Measurements from ENCODE around the gene GATAD2A.

GRCh38 chr19:19379527-19379926 is 25.9 kb upstream of the GATAD2A start:
- TF ChIP-seq CTCF (IDR thresholded peaks at IDR 0.05): no peak
- TF ChIP-seq POLR2A (IDR thresholded peaks at IDR 0.05): no peak
- TF ChIP-seq POLR2AphosphoS5 (IDR thresholded peaks at IDR 0.05): no peak
- TF ChIP-seq EP300 (IDR thresholded peaks at IDR 0.05): no peak

Data from stomach (tissue), 4 donors.